Ishikawa (cell line): Measurements from ENCODE around the gene INO80.
A peak's percentile ranks its signal among the peaks of the same experiment; 100 is the strongest.

ENCODE experiments used
- CEBPB ChIP-seq: IDR thresholded peaks from 2 replicates; pipeline ENCODE4 v1.6.1; 2012
- CREB1 ChIP-seq: IDR thresholded peaks from 2 replicates; pipeline ENCODE4 v1.6.1; 2012; ENCODE audit warnings: low read depth
- EGR1 ChIP-seq: IDR thresholded peaks from 2 replicates; pipeline ENCODE4 v1.6.1; 2012
- EP300 ChIP-seq: IDR thresholded peaks from 2 replicates; pipeline ENCODE4 v1.6.1; 2012; ENCODE audit warnings: borderline replicate concordance
- FOXM1 ChIP-seq: IDR thresholded peaks from 2 replicates; pipeline ENCODE4 v1.6.1; 2012; ENCODE audit warnings: low read depth, borderline replicate concordance
- MAX ChIP-seq: IDR thresholded peaks from 2 replicates; pipeline ENCODE4 v1.6.1; 2012
- NFIC ChIP-seq: IDR thresholded peaks from 2 replicates; pipeline ENCODE4 v1.6.1; 2012
- RAD21 ChIP-seq: IDR thresholded peaks from 2 replicates; pipeline ENCODE4 v1.6.1; 2012; ENCODE audit warnings: low read depth
- REST ChIP-seq: IDR thresholded peaks from 2 replicates; pipeline ENCODE4 v1.6.1; 2012; ENCODE audit warnings: low read depth, mild to moderate bottlenecking
- TAF1 ChIP-seq: IDR thresholded peaks from 2 replicates; pipeline ENCODE4 v1.6.1; 2012; ENCODE audit warnings: low read depth, mild to moderate bottlenecking
- TCF12 ChIP-seq: IDR thresholded peaks from 2 replicates; pipeline ENCODE4 v1.6.1; 2012; ENCODE audit warnings: low read depth
- TEAD4 ChIP-seq: IDR thresholded peaks from 2 replicates; pipeline ENCODE4 v1.6.1; 2012
- USF1 ChIP-seq: IDR thresholded peaks from 2 replicates; pipeline ENCODE4 v1.6.1; 2012
- YY1 ChIP-seq: IDR thresholded peaks from 2 replicates; pipeline ENCODE4 v1.6.1; 2012; ENCODE audit warnings: low read depth
- ZBTB7A ChIP-seq: IDR thresholded peaks from 2 replicates; pipeline ENCODE4 v1.6.1; 2012; ENCODE audit warnings: low read depth

Gene INO80

GRCh38 chr15:41116116-41116961 lies at the start of gene INO80:
Gene INO80, minus strand, starts transcription at chr15:41116280. Its CDS starts 19,970 bp downstream, at chr15:41096310.
- no peak for TF ChIP-seq USF1
- TF ChIP-seq EGR1, result peak; percentile 58; the same call in 1 of the 2 replicates
- TF ChIP-seq EP300, result peak; percentile 27; the same call in 1 of the 2 replicates
- TF ChIP-seq ZBTB7A, result no peak; the same call in 1 of the 2 replicates
- peak; percentile 93 for TF ChIP-seq YY1
- TF ChIP-seq REST, result no peak
- TF ChIP-seq TAF1, result peak; percentile 72
- TF ChIP-seq TEAD4, result no peak
- no peak for TF ChIP-seq CEBPB
- TF ChIP-seq NFIC, result no peak
- peak; percentile 51 for TF ChIP-seq MAX
- TF ChIP-seq TCF12, result peak; percentile 48; the same call in 1 of the 2 replicates
- TF ChIP-seq CREB1, result peak; percentile 51; the same call in 1 of the 2 replicates
- TF ChIP-seq RAD21, result no peak
- no peak for TF ChIP-seq FOXM1

GRCh38 chr15:41161736-41162135 lies 45.7 kb upstream of the INO80 start:
- TF ChIP-seq NFIC (no peak), MAX (no peak), TCF12 (no peak), CREB1 (no peak)

GRCh38 chr15:41161336-41161735 lies 45.3 kb upstream of the INO80 start:
- no peak for TF ChIP-seq CEBPB
- TF ChIP-seq USF1, result no peak
- no peak for TF ChIP-seq FOXM1
- no peak for TF ChIP-seq EGR1
- no peak for TF ChIP-seq EP300
- TF ChIP-seq RAD21, result no peak
- no peak for TF ChIP-seq TCF12
- TF ChIP-seq REST, result no peak
- TF ChIP-seq NFIC, result no peak
- no peak for TF ChIP-seq TEAD4
- TF ChIP-seq YY1, result no peak
- TF ChIP-seq MAX, result no peak
- no peak for TF ChIP-seq TAF1

- TF ChIP-seq YY1 (no peak), NFIC (no peak), USF1 (no peak), CEBPB (no peak), TEAD4 (no peak), EP300 (no peak), FOXM1 (no peak), EGR1 (no peak), RAD21 (no peak), MAX (no peak), CREB1 (no peak), TAF1 (no peak), REST (no peak), TCF12 (no peak), ZBTB7A (no peak)
Measured at GRCh38 chr15:41160639-41161315, 44.7 kb upstream of the INO80 start.
